Stromal cell of bone marrow (primary cell): ENCODE data around the gene IFT57.
A peak's percentile ranks its signal among the peaks of the same experiment; 100 is the strongest.

Experiments
- DNase-seq: peaks from one replicate; pipeline ENCODE4 v3.0.0-alpha.2; 2012; ENCODE audit warnings: low read depth

Gene IFT57

GRCh38 chr3:108219336-108219735, 2.9 kb downstream of the IFT57 start:
- DNase-seq = no peak

- no peak for DNase-seq
Measured at GRCh38 chr3:108218811-108219210, 3.4 kb downstream of the IFT57 start.

- no peak for DNase-seq
Measured at GRCh38 chr3:108215871-108216270, 6.4 kb downstream of the IFT57 start.

- DNase-seq = no peak
Measured at GRCh38 chr3:108209579-108209978, 12.6 kb downstream of the IFT57 start.

GRCh38 chr3:108208831-108209230, 13.4 kb downstream of the IFT57 start:
- no peak for DNase-seq

- DNase-seq = no peak
Measured at GRCh38 chr3:108202834-108203233, 19.4 kb downstream of the IFT57 start.

- DNase-seq = peak; percentile 64
Measured at GRCh38 chr3:108202080-108202479, 20.1 kb downstream of the IFT57 start.

- DNase-seq = no peak
Measured at GRCh38 chr3:108201258-108201657, 21.0 kb downstream of the IFT57 start.

- no peak for DNase-seq
Measured at GRCh38 chr3:108200578-108200977, 21.6 kb downstream of the IFT57 start.

- DNase-seq = no peak
Measured at GRCh38 chr3:108200024-108200423, 22.2 kb downstream of the IFT57 start.

GRCh38 chr3:108191394-108191793, 30.8 kb downstream of the IFT57 start:
- DNase-seq = no peak

GRCh38 chr3:108190346-108190745, 31.9 kb downstream of the IFT57 start:
- no peak for DNase-seq

GRCh38 chr3:108189440-108189839, 32.8 kb downstream of the IFT57 start:
- DNase-seq = no peak

GRCh38 chr3:108185536-108185935, 36.7 kb downstream of the IFT57 start:
- no peak for DNase-seq

- no peak for DNase-seq
Measured at GRCh38 chr3:108184824-108185223, 37.4 kb downstream of the IFT57 start.

- no peak for DNase-seq
Measured at GRCh38 chr3:108183971-108184370, 38.3 kb downstream of the IFT57 start.

- DNase-seq = no peak
Measured at GRCh38 chr3:108183181-108183580, 39.0 kb downstream of the IFT57 start.

GRCh38 chr3:108182339-108182738, 39.9 kb downstream of the IFT57 start:
- no peak for DNase-seq

GRCh38 chr3:108181172-108181571, 41.1 kb downstream of the IFT57 start:
- no peak for DNase-seq

GRCh38 chr3:108180194-108180593, 42.0 kb downstream of the IFT57 start:
- peak; percentile 47 for DNase-seq

GRCh38 chr3:108178676-108179075, 43.5 kb downstream of the IFT57 start:
- DNase-seq = no peak

GRCh38 chr3:108177536-108177935, 44.7 kb downstream of the IFT57 start:
- no peak for DNase-seq

GRCh38 chr3:108175352-108175751, 46.9 kb downstream of the IFT57 start:
- DNase-seq = no peak

- DNase-seq = no peak
Measured at GRCh38 chr3:108171106-108171505, 51.1 kb downstream of the IFT57 start.

- DNase-seq = no peak
Measured at GRCh38 chr3:108164391-108164790, 57.8 kb downstream of the IFT57 start.
